Subcutaneous abdominal adipose tissue (tissue), 5 donors: Measurements from ENCODE around the gene AMER3.
"Not testable (repeated sequence)": the region's sequence is repeated elsewhere in the genome, so short reads cannot be mapped to it uniquely, and the experiment has no call there.

Experiments used
- H3K27ac ChIP-seq: one replicate; pipeline ENCODE4 v1.7.0; 2013; ENCODE audit warnings: low read depth, mild to moderate bottlenecking, inconsistent platforms, low read length, moderate library complexity
- H3K27me3 ChIP-seq, 5 donors: one replicate each; pipeline ENCODE4 v1.7.0; 2013; ENCODE audit warnings: low read length in 5 of 5, inconsistent platforms in 1 of 5; ENCODE audit not compliant: control insufficient read depth in 5 of 5, insufficient read depth in 4 of 5
- H3K36me3 ChIP-seq, 5 donors: one replicate each; pipeline ENCODE4 v1.7.0; 2013; ENCODE audit warnings: low read length in 5 of 5; ENCODE audit not compliant: control insufficient read depth in 5 of 5, insufficient read depth in 5 of 5
- H3K4me1 ChIP-seq, 5 donors: one replicate each; pipeline ENCODE4 v1.7.0; 2013; ENCODE audit warnings: low read length in 5 of 5, mild to moderate bottlenecking in 3 of 5, moderate library complexity in 1 of 5; ENCODE audit not compliant: control insufficient read depth in 5 of 5, insufficient read depth in 5 of 5
- H3K4me3 ChIP-seq, 5 donors: one replicate each; pipeline ENCODE4 v1.7.0; 2013; ENCODE audit warnings: low read length in 5 of 5, low read depth in 1 of 5
- H3K9ac ChIP-seq, 5 donors: one replicate each; pipeline ENCODE4 v1.7.0; 2013; ENCODE audit warnings: low read length in 5 of 5, mild to moderate bottlenecking in 4 of 5, moderate library complexity in 3 of 5
- H3K9me3 ChIP-seq, 5 donors: one replicate each; pipeline ENCODE4 v1.7.0; 2013; ENCODE audit warnings: low read length in 5 of 5; ENCODE audit not compliant: control insufficient read depth in 5 of 5
- donor health status: healthy.
- donor health status: healthy.
- donor health status: healthy.
- donor health status: healthy.
- donor health status: healthy.

The AMER3 gene

DNA sequence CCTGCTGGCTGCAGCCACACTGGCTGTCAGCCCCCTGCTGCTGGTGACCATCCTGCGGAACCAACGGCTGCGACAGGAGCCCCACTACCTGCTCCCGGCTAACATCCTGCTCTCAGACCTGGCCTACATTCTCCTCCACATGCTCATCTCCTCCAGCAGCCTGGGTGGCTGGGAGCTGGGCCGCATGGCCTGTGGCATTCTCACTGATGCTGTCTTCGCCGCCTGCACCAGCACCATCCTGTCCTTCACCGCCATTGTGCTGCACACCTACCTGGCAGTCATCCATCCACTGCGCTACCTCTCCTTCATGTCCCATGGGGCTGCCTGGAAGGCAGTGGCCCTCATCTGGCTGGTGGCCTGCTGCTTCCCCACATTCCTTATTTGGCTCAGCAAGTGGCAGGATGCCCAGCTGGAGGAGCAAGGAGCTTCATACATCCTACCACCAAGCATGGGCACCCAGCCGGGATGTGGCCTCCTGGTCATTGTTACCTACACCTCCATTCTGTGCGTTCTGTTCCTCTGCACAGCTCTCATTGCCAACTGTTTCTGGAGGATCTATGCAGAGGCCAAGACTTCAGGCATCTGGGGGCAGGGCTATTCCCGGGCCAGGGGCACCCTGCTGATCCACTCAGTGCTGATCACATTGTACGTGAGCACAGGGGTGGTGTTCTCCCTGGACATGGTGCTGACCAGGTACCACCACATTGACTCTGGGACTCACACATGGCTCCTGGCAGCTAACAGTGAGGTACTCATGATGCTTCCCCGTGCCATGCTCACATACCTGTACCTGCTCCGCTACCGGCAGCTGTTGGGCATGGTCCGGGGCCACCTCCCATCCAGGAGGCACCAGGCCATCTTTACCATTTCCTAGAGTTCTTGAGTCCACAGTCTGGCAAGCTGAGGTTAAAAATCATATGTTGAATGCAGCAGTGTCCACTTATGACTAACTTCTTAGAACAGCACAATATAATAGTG lies 25.7 kb upstream of the AMER3 start:
- Histone ChIP-seq H3K27ac (no peak overlapping the region), H3K36me3 (no peaks in the 10 kb centered on the region), H3K27me3 (peaks cover 0 to 8% (median 5%) of the 10 kb centered on the region in 5 donors), H3K4me1 (peaks cover 0 to 21% (median 18%) of the 10 kb centered on the region in 5 donors), H3K9me3 (peaks cover 0 to 3% (median 0%) of the 10 kb centered on the region in 5 donors), H3K9ac (no peak overlapping the region), H3K4me3 (no peak overlapping the region)

DNA sequence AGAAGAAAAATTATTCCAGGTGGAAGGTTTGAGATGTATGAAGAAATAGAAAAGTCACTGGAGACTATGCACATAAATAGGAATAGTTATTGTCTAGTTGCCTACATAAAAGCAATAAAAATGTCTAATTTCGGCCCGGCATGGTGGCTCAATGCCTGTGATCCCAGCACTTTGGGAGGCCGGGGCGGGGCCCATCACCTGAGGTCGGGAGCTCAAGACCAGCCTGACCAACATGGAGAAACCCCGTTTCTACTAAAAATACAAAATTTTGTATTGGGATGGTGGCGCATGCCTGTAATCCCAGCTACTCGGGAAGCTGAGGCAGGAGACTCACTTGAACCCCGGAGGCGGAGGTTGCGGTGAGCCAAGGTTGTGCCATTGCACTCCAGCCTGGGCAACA lies 23.1 kb upstream of the AMER3 start:
- not testable (repeated sequence) for H3K27ac ChIP-seq, H3K27me3 ChIP-seq, H3K9me3 ChIP-seq, H3K9ac ChIP-seq, H3K4me3 ChIP-seq, H3K36me3 ChIP-seq
- peaks cover 0 to 10% (median 8%) of the 10 kb centered on the region in 5 donors for H3K4me1 ChIP-seq

DNA sequence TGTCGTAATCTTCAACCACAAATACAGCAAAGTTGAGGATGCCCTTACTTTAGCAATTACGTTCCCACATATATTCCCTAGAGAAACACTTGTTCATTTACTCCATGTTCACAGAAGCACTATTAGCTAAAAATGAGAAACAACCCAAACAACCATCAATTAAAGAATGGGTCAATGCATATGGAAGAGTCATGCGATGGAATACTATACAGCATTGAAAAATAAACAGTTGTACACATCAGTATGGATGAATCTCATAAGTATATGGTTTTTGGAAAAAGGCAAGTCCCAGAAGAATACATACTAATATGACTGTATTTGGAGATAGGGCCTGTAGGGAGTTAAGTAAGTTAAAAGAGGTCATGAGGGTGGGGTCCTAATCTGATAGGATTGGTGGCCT lies 20.1 kb upstream of the AMER3 start:
- no peaks in the 10 kb centered on the region for H3K4me1 ChIP-seq
- no peak overlapping the region for H3K27ac ChIP-seq
- H3K9me3 ChIP-seq: peaks cover 0 to 9% (median 7%) of the 10 kb centered on the region in 5 donors
- no peak overlapping the region for H3K9ac ChIP-seq
- H3K27me3 ChIP-seq: peaks cover 0 to 5% (median 3%) of the 10 kb centered on the region in 5 donors
- no peak overlapping the region for H3K4me3 ChIP-seq
- H3K36me3 ChIP-seq: no peaks in the 10 kb centered on the region

DNA sequence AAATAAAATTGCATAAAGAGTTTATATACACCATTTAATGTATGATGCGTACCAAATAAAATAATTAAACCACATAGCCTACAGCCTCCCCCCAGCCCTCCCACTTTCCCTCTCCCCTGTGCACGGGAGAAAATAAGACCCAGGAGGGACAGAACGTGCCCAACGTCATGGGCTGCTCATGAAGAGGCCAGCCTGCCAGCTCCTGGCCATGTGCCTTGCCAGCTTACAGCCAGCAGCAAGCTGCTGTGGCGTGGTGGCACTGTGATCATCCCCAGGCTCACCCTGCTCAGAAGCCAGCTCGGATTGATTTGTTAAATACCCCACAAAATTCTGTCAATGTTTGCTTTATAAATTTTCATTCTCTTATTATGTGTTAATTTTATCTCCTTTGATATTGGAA lies 18.9 kb upstream of the AMER3 start:
- H3K4me1 ChIP-seq: no peaks in the 10 kb centered on the region
- peaks cover 0 to 7% (median 5%) of the 10 kb centered on the region in 5 donors for H3K27me3 ChIP-seq
- H3K4me3 ChIP-seq: no peak overlapping the region
- peaks cover 0 to 9% (median 7%) of the 10 kb centered on the region in 5 donors for H3K9me3 ChIP-seq
- no peak overlapping the region for H3K9ac ChIP-seq
- H3K27ac ChIP-seq: no peak overlapping the region
- no peaks in the 10 kb centered on the region for H3K36me3 ChIP-seq

DNA sequence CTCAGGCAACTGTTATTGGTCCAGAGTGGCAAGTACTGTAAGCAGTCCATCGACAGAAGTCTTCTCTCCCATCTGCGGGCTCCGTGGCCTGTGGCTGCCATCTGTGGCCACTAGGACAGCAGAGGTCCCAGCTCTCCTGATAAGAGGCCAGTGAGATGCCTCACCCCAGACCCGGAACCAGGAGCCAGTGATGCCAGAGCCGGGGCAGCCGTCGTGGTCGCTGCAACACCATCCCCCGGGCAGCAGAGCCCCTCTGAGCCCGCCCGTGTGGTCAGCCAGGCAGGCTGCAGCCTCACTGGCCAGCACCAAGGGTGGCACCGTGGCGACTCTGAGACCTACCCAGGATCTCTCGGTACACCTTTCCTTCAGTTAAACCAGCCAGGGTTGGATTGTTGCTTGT lies 17.7 kb upstream of the AMER3 start:
- peaks cover 0 to 7% (median 5%) of the 10 kb centered on the region in 5 donors for H3K27me3 ChIP-seq
- H3K9me3 ChIP-seq: peaks cover 0 to 9% (median 7%) of the 10 kb centered on the region in 5 donors
- no peaks in the 10 kb centered on the region for H3K4me1 ChIP-seq
- no peak overlapping the region for H3K27ac ChIP-seq
- H3K9ac ChIP-seq: no peak overlapping the region
- H3K36me3 ChIP-seq: no peaks in the 10 kb centered on the region
- H3K4me3 ChIP-seq: no peak overlapping the region

DNA sequence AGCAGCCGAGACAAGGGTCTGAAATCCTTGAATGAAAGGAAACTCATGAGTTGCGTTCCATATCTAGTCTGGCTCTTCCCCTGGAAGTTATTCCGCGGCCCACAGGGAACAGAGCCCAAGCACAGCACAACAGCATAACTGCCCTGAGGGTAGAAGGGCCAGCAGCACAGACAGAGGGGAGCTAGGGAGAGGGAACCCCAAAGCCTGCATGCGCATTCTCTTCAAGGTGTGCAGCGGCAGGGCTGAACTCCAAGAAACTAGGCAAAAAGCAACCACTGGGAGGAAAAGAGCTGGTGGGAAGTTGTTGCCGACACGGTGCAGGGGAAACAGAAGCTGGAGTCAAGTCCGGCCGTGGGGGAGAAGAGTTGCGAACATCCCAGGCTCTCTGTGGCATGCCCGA lies 14.7 kb upstream of the AMER3 start:
- Histone ChIP-seq H3K9ac (no peak overlapping the region), H3K9me3 (no peaks in the 10 kb centered on the region), H3K4me3 (no peak overlapping the region), H3K4me1 (no peaks in the 10 kb centered on the region), H3K27me3 (peaks cover 7 to 17% (median 13%) of the 10 kb centered on the region in 5 donors), H3K36me3 (no peaks in the 10 kb centered on the region), H3K27ac (no peak overlapping the region)

DNA sequence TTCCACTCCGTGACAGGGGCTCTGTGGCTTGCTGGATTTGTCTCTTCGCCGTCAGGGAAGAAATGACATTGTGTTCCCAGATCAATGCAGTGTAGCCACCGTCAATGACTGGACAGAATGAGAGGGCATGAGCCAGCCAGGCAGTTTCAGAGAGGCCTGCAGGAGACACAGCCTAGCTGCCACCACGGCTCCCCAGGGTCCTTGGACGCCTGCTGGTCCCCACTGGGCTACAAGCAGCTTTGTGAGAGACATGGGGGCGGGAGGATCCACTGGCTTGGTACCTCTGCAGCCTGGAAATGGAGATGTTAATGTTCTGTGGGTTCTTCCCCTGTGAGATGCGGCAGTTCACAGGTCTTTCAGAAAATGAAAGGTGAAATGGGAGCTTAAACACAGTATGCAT lies 12.1 kb upstream of the AMER3 start:
- no peaks in the 10 kb centered on the region for H3K4me1 ChIP-seq
- no peak overlapping the region for H3K27ac ChIP-seq
- H3K36me3 ChIP-seq: no peaks in the 10 kb centered on the region

DNA sequence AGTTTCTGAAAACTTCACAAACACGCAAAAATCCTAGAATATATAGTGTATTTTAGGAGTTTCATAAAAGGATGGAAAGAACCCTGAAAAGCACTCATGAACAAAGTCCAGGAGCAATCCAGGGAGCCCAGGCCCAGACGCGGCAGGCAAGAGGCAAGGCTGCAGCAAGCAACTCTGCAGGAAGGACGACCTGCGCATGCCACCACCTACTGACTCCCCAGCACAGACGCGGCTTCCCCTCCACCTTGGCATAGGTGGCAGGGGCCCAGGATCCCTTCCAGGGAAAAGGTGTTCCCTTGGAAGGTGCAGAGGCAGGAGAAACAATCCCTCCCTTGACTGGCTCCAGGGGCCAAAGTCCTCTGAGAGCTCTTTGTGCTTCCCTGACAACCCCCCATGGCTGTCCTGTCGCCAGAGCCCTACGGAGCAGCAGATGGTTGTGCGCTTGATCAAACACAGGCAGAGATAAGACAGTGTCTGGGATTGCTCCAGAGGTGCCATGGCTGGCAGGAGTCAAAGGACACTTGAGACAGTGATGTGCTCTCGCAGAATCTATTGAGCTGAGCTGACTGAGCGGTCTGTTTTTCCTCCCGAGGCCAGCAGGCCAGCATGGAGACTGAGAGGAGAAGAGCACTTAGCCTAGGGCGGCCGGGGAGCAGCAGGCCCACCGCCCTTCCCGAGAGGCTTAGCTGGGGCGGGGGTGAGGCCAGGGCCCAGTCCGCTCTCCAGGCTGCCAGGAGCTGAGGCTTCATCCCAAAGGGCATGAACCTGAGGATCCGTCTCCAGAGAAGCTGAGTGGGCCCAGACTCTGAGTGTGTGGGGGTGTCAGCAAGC lies 10.8 kb upstream of the AMER3 start:
- Histone ChIP-seq H3K4me3 (no peak overlapping the region), H3K9ac (no peak overlapping the region), H3K27me3 (peaks cover 8 to 14% (median 12%) of the 10 kb centered on the region in 5 donors), H3K27ac (no peak overlapping the region), H3K36me3 (no peaks in the 10 kb centered on the region), H3K4me1 (no peaks in the 10 kb centered on the region), H3K9me3 (no peaks in the 10 kb centered on the region)

More for the DNA sequence above, 12.1 kb upstream of the AMER3 start:
- no peak overlapping the region for H3K9ac ChIP-seq
- H3K4me3 ChIP-seq: no peak overlapping the region
- H3K27me3 ChIP-seq: peaks cover 7 to 14% (median 11%) of the 10 kb centered on the region in 5 donors
- no peaks in the 10 kb centered on the region for H3K9me3 ChIP-seq

DNA sequence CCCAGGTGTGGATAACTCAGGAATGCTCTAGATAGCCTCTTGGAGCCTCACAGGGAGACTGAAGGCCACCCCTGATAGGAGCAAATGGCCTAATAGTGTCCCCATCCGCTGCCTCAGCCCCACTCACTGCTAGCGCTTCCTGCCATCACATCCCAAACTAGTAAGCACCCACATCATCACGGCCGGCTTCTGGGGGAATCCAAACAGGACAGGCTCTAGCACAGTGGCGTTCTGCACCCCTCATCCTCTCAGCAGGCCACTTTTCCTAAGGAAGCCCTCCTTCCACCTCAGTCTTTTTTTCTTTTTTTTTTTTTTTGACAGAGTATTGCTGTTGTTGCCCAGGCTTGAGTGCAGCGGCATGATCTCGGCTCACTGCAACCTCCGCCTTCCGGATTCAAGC lies 6.3 kb upstream of the AMER3 start:
- H3K4me1 ChIP-seq: no peaks in the 10 kb centered on the region
- no peak overlapping the region for H3K4me3 ChIP-seq
- no peak overlapping the region for H3K9ac ChIP-seq
- H3K9me3 ChIP-seq: no peaks in the 10 kb centered on the region
- no peaks in the 10 kb centered on the region for H3K36me3 ChIP-seq
- H3K27ac ChIP-seq: no peak overlapping the region
- H3K27me3 ChIP-seq: peaks cover 6 to 18% (median 8%) of the 10 kb centered on the region in 5 donors

DNA sequence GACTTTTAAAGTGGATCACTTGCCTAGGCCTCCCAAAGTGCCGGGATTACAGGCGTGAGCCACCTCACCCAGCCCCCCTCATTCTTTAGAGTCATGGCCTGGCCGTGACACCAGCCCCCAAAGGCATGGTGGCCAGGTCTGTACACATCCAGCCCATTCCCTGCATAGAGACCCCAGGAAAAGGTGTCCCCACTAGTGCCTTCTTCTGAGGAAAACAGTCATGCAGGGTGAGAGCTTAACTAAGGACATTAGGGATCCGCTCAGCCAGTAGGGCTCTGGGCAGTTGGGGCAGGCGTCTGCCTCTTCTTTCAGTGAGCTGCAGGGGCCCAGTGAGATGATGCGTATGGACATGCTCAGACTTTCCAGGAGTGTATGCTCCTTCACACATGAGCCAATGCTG lies 5.7 kb upstream of the AMER3 start:
- Histone ChIP-seq H3K9ac (no peak overlapping the region), H3K4me1 (no peaks in the 10 kb centered on the region), H3K27me3 (peaks cover 3 to 17% (median 3%) of the 10 kb centered on the region in 5 donors), H3K4me3 (no peak overlapping the region), H3K36me3 (no peaks in the 10 kb centered on the region), H3K9me3 (no peaks in the 10 kb centered on the region), H3K27ac (no peak overlapping the region)
